OCI-LY3 (cell line): Measurements from ENCODE around the gene FSTL4.

Experiments used
- EZH2phosphoT487 ChIP-seq: fragments of 200-600 bp; shearing (Covaris generic); IDR thresholded peaks from 2 replicates; pipeline ENCODE4 v1.6.1; 2018; ENCODE audit warnings: antibody characterized with exemption, mixed run types, low read depth
- TF ChIP-seq, protein P1 (sequence below): fragments of 200-600, 300-600 bp; sonication (generic); IDR thresholded peaks from 2 replicates; pipeline ENCODE4 v1.5.1; 2014; ENCODE audit warnings: antibody characterized with exemption, low read length, low read depth

DNA sequence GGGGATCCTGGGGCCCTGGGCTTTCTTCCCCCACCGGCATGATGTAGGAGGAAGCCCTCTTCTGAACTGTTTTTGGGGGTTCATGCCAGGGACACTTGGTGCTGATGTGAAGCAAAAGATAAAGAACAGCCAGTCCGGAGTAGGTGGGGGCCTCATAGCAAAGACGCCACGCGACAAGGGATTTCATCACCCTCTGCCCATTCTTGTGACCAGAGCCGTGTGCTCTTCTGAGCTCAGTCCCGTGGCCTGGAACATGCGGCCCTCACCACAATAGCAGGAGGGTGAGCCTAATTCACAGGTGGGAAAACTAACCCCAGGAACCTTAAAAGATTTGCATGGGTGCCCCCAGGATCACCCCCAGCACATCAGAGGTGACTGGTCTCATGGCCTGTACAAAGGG is 334.6 kb downstream of the FSTL4 start:
- TF ChIP-seq, protein P1, sequence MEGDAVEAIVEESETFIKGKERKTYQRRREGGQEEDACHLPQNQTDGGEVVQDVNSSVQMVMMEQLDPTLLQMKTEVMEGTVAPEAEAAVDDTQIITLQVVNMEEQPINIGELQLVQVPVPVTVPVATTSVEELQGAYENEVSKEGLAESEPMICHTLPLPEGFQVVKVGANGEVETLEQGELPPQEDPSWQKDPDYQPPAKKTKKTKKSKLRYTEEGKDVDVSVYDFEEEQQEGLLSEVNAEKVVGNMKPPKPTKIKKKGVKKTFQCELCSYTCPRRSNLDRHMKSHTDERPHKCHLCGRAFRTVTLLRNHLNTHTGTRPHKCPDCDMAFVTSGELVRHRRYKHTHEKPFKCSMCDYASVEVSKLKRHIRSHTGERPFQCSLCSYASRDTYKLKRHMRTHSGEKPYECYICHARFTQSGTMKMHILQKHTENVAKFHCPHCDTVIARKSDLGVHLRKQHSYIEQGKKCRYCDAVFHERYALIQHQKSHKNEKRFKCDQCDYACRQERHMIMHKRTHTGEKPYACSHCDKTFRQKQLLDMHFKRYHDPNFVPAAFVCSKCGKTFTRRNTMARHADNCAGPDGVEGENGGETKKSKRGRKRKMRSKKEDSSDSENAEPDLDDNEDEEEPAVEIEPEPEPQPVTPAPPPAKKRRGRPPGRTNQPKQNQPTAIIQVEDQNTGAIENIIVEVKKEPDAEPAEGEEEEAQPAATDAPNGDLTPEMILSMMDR, result no peak
- no peak for TF ChIP-seq EZH2phosphoT487
